Sigmoid colon (tissue), 7 donors: ENCODE measurements around the gene CTDP1. TPM values are rescaled to one million over a fixed set of nuclear protein-coding genes. Genes with fewer than 3 reads are reported as not detected.

Experiments used
- DNase-seq: peaks from one replicate; pipeline ENCODE4 v3.0.0-alpha.2; 2019
- H3K27ac ChIP-seq, 4 donors: fragments of 200-600 bp; sonication (generic); one replicate each; pipeline ENCODE4 v1.5.1; 2016 to 2019; ENCODE audit warnings: mild to moderate bottlenecking in 1 of 4
- H3K27me3 ChIP-seq, 3 donors: fragments of 200-600 bp; sonication (generic); one replicate each; pipeline ENCODE4 v1.5.1; 2019; ENCODE audit warnings: mild to moderate bottlenecking in 1 of 3
- H3K36me3 ChIP-seq, 4 donors: fragments of 200-600 bp; sonication (generic); one replicate each; pipeline ENCODE4 v1.5.1; 2016 to 2019
- H3K4me1 ChIP-seq, 4 donors: fragments of 200-600 bp; sonication (generic); one replicate each; pipeline ENCODE4 v1.5.1; 2017 to 2019
- H3K4me3 ChIP-seq, 4 donors: fragments of 200-600 bp; sonication (generic); one replicate each; pipeline ENCODE4 v1.5.1; 2017 to 2019; ENCODE audit warnings: mild to moderate bottlenecking in 2 of 4, moderate library complexity in 1 of 4
- H3K9me3 ChIP-seq, 4 donors: fragments of 200-600 bp in 3 of 4; sonication (generic) in 3 of 4; one replicate each; pipeline versions ENCODE4 v1.5.1 to v1.6.1; 2013 to 2019
- EP300 ChIP-seq, 4 donors: sonication (generic); formaldehyde crosslinking; IDR thresholded peaks; one replicate each; pipeline ENCODE4 v1.6.1; 2017; ENCODE audit warnings: antibody characterized with exemption in 4 of 4
- POLR2A ChIP-seq, 2 donors: fragments of 450-650 bp; IDR thresholded peaks; one replicate each; pipeline ENCODE4 v1.6.1; 2016; ENCODE audit warnings: antibody characterized with exemption in 2 of 2, mild to moderate bottlenecking in 2 of 2, moderate library complexity in 2 of 2
- POLR2AphosphoS5 ChIP-seq, 4 donors: sonication (generic); formaldehyde crosslinking; IDR thresholded peaks; one replicate each; pipeline ENCODE4 v1.6.1; 2017; ENCODE audit warnings: antibody characterized with exemption in 4 of 4
- WGBS, 2 donors: extraction: QIAGEN DNeasy Blood & Tissue Kit; methylation state at CpG; one replicate each; pipeline ENCODE4 v1.1.7; 2013; 5-methylcytosine and 5-hydroxymethylcytosine counted together
- intact Hi-C: fragments of 100-400 bp; cut with DNase I; formaldehyde crosslinking; loops from one replicate; pipeline ENCODE4 v1.15.1; 2023
- polyA plus RNA-seq, 3 donors: library from polyadenylated mRNA; stranded (reverse); fragments of 200-250 nt; gene quantifications; one replicate each; pipeline ENCODE4 v1.2.3, GENCODE V29; 2013
- total RNA-seq, 4 donors: library from RNA; depleted of rRNA; stranded (reverse); fragments of >200 nt; gene quantifications; one replicate each; pipeline ENCODE4 v1.1.0, GENCODE V29; 2016
- TF ChIP-seq, protein P1 (sequence below), 4 experiments: fragments of 450-650 bp in 3 of 4; fragments of 200-600 bp in 1 of 4; IDR thresholded peaks; one replicate each; pipeline ENCODE4 v1.5.1; 2016 to 2019; ENCODE audit warnings: antibody characterized with exemption in 4 of 4, mild to moderate bottlenecking in 3 of 4, moderate library complexity in 2 of 4
- donor health status: healthy with polysubstance abuse.
- donor health status: Bipolar disorder and iron deficiency.
- donor health status: healthy.

Gene CTDP1
- total and polyA plus RNA-seq, 7 donors = 11.1 to 25.9 (median 14.7) TPM

- intact Hi-C loops = no loop called here
- no peak overlapping the region for H3K4me3 ChIP-seq
- H3K27ac ChIP-seq = no peak overlapping the region
- no peaks in the 10 kb centered on the region for H3K9me3 ChIP-seq
- WGBS, 2 donors = 96% methylated on average over 5 of the region's 5 CpGs
- H3K4me1 ChIP-seq = peaks cover 0 to 12% (median 0%) of the 10 kb centered on the region in 4 donors
- DNase-seq = no peak
- H3K27me3 ChIP-seq = peaks cover 11 to 24% (median 19%) of the 10 kb centered on the region in 3 donors
- H3K36me3 ChIP-seq = no peaks in the 10 kb centered on the region
- TF ChIP-seq, protein P1, sequence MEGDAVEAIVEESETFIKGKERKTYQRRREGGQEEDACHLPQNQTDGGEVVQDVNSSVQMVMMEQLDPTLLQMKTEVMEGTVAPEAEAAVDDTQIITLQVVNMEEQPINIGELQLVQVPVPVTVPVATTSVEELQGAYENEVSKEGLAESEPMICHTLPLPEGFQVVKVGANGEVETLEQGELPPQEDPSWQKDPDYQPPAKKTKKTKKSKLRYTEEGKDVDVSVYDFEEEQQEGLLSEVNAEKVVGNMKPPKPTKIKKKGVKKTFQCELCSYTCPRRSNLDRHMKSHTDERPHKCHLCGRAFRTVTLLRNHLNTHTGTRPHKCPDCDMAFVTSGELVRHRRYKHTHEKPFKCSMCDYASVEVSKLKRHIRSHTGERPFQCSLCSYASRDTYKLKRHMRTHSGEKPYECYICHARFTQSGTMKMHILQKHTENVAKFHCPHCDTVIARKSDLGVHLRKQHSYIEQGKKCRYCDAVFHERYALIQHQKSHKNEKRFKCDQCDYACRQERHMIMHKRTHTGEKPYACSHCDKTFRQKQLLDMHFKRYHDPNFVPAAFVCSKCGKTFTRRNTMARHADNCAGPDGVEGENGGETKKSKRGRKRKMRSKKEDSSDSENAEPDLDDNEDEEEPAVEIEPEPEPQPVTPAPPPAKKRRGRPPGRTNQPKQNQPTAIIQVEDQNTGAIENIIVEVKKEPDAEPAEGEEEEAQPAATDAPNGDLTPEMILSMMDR (IDR thresholded peaks at IDR 0.05) = no peak
- TF ChIP-seq EP300 (IDR thresholded peaks at IDR 0.05) = no peak
Observed at GRCh38 chr18:79634186-79634585, 45.4 kb upstream of the CTDP1 start.

DNA sequence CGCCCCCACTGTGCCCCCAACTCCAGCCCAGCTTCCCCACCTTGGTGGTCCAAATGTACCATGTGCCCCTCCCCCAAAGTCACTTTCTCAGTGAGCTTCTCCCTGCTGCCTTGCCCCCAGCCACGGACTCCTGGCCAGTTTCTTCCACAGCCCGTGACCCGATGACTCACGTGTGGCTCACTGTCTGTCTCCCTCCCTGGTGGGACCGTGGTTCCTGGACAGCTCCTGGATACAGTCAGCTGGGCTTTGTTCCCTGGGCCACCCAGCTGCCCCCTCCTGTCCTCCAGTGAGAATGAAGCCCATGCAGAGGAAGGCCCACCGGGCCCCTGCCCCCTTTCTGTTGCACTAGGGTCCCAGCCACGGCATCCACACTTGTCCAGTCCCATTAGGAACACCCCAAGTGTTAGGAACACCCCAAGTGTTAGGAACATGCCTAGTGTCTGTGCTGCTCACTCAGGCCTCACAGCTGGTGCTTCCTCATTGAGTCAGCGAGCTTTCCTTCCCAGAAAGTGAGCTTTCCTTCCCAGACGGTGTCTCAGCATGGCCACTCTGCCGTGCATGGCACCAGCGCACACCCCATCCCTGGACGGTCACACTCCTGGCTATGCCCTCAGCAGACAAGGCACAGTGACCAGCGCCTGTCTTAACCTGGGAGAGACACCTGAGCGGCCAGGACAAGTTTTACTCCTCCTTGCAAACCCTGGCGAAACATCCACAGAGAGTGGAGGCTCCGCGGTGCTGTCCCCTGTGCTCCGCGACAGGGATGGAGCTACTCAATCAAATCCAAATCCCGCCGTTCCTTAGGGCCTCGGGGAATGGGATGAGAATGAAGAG, 44.8 kb upstream of the CTDP1 start:
- peaks cover 0 to 12% (median 0%) of the 10 kb centered on the region in 4 donors for H3K4me1 ChIP-seq
- no peak overlapping the region for H3K27ac ChIP-seq
- no peaks in the 10 kb centered on the region for H3K9me3 ChIP-seq
- DNase-seq = peak; percentile 52
- TF ChIP-seq, protein P1 (IDR thresholded peaks at IDR 0.05) = no peak
- TF ChIP-seq EP300 (IDR thresholded peaks at IDR 0.05) (no peak), POLR2AphosphoS5 (IDR thresholded peaks at IDR 0.05) (no peak), POLR2A (IDR thresholded peaks at IDR 0.05) (no peak)
- peaks cover 11 to 27% (median 19%) of the 10 kb centered on the region in 3 donors for H3K27me3 ChIP-seq
- intact Hi-C loops = no loop called here
- WGBS, 2 donors = 89 to 91% methylated on average over 23 of the region's 23 CpGs
- no peak overlapping the region for H3K4me3 ChIP-seq
- no peaks in the 10 kb centered on the region for H3K36me3 ChIP-seq

- Histone ChIP-seq H3K9me3 (no peaks in the 10 kb centered on the region), H3K4me1 (peaks cover 0 to 12% (median 0%) of the 10 kb centered on the region in 4 donors), H3K36me3 (no peaks in the 10 kb centered on the region), H3K27me3 (peaks cover 11 to 27% (median 19%) of the 10 kb centered on the region in 3 donors), H3K27ac (no peak overlapping the region), H3K4me3 (no peak overlapping the region)
- intact Hi-C loops = no loop called here
- DNase-seq = no peak
- TF ChIP-seq POLR2AphosphoS5 (IDR thresholded peaks at IDR 0.05) (no peak), EP300 (IDR thresholded peaks at IDR 0.05) (no peak), POLR2A (IDR thresholded peaks at IDR 0.05) (no peak)
- TF ChIP-seq, protein P1 (IDR thresholded peaks at IDR 0.05) = no peak
- 91 to 95% methylated on average over 15 of the region's 15 CpGs for WGBS, 2 donors
Observed at GRCh38 chr18:79635427-79635726, 44.2 kb upstream of the CTDP1 start.

- DNase-seq = peak; percentile 37
- no peak overlapping the region for H3K4me3 ChIP-seq
- H3K4me1 ChIP-seq = peaks cover 0 to 12% (median 0%) of the 10 kb centered on the region in 4 donors
- 37 to 52% methylated on average over 58 of the region's 58 CpGs for WGBS, 2 donors
- TF ChIP-seq POLR2A (IDR thresholded peaks at IDR 0.05) (no peak), EP300 (IDR thresholded peaks at IDR 0.05) (no peak), POLR2AphosphoS5 (IDR thresholded peaks at IDR 0.05) (no peak)
- TF ChIP-seq, protein P1 (IDR thresholded peaks at IDR 0.05) = no peak
- no peak overlapping the region for H3K27ac ChIP-seq
- peaks cover 11 to 27% (median 19%) of the 10 kb centered on the region in 3 donors for H3K27me3 ChIP-seq
- no peaks in the 10 kb centered on the region for H3K9me3 ChIP-seq
- intact Hi-C loops = no loop called here
- no peaks in the 10 kb centered on the region for H3K36me3 ChIP-seq
Observed at GRCh38 chr18:79637181-79637920, 42.3 kb upstream of the CTDP1 start.
